ENCODE data around the gene DGKG. TPM values are rescaled to one million over a fixed set of nuclear protein-coding genes. Genes with fewer than 3 reads are reported as not detected.

Gene DGKG
- total RNA-seq, 1 experiment from 2014 or later = 0.04 TPM

DNA sequence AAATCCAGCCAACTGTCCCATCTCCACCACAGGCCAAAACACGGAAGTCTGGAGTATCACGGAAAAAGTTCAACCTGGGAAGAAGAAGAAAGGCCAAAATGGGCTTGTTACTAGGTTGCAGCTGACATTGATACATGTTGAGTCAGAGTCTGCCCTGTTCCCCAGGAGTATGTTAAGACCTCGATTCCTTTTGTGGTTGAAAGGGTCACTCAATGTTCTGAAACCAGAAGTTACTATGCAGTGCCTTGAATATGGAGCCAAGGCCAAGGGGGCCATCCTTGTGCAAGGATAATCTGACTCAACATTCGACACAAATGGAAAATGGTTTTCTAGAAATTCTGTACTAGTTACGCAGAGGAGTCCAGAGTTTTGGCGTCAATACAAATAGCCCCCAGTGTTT, 104.2 kb downstream of the DGKG start:
- Histone ChIP-seq H3K36me3 (ENCODE audit: insufficient read depth, low read length) (no peaks in the 10 kb centered on the region), H3K4me1 (ENCODE audit: low read length) (peaks cover 28% of the 10 kb centered on the region), H3K79me2 (ENCODE audit: low read length) (no peaks in the 10 kb centered on the region), H3K27ac (ENCODE audit: low read length) (no peak overlapping the region), H3K9me3 (ENCODE audit: low read length) (no peaks in the 10 kb centered on the region), H3K4me3 (ENCODE audit: low read length) (no peak overlapping the region), H3K27me3 (ENCODE audit: low read length) (no peaks in the 10 kb centered on the region), H3K9me2 (replicated peaks; ENCODE audit: insufficient read depth, low read length) (no peaks in the 10 kb centered on the region), H4K20me1 (ENCODE audit: insufficient read depth, low read depth, low read length) (no peaks in the 10 kb centered on the region), H3K9ac (ENCODE audit: low read length) (no peak overlapping the region), H3K4me2 (ENCODE audit: low read depth, low read length, poor library complexity, severe bottlenecking) (no peak overlapping the region), H2AFZ (ENCODE audit: low read length) (no peak overlapping the region)
- no peak for DNase-seq

DNA sequence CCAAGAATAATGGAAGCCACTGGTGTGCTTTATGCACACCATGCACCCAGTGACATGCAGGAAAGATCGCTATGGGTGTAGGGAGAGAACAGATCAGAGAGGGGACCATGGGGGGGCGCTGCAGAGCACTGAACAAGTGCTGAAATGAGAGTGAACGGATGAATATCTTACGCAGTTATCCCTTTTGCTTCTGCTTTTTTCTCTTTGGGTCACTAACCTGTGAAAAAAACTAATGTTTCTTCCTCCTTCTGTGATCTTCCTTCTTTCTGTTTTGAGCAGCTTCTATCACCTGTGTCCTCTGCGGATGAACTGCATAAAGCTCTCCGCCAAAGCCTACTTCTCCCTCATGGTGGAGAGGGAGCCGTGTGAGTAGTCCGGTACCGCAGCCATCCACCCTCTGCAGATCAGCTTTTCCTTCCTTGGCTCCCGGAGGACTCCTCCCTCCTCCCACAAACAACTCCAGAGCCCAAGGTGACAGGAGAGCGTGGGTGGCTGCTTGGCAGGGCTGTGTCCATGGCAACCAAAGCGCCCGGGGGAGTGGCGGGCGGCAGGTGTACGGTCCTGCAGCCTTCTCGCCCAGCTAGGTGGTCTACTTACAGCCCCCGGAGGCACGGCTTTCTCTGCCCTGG, 106.2 kb downstream of the DGKG start:
- Histone ChIP-seq H2AFZ (ENCODE audit: low read length) (no peak overlapping the region), H3K27me3 (ENCODE audit: low read length) (no peaks in the 10 kb centered on the region), H3K9me3 (ENCODE audit: low read length) (no peaks in the 10 kb centered on the region), H3K79me2 (ENCODE audit: low read length) (no peaks in the 10 kb centered on the region), H3K27ac (ENCODE audit: low read length) (no peak overlapping the region), H3K4me2 (ENCODE audit: low read depth, low read length, poor library complexity, severe bottlenecking) (peak overlapping the region; percentile 3), H4K20me1 (ENCODE audit: insufficient read depth, low read depth, low read length) (no peaks in the 10 kb centered on the region), H3K4me1 (ENCODE audit: low read length) (peaks cover 33% of the 10 kb centered on the region), H3K9ac (ENCODE audit: low read length) (no peak overlapping the region), H3K4me3 (ENCODE audit: low read length) (no peak overlapping the region), H3K9me2 (replicated peaks; ENCODE audit: insufficient read depth, low read length) (no peaks in the 10 kb centered on the region), H3K36me3 (ENCODE audit: insufficient read depth, low read length) (no peaks in the 10 kb centered on the region)
- peak; percentile 91 for DNase-seq

GRCh38 chr3:186254676-186255650, 107.1 kb downstream of the DGKG start:
- Histone ChIP-seq H2AFZ (ENCODE audit: low read length) (no peak overlapping the region), H3K4me1 (ENCODE audit: low read length) (peaks cover 33% of the 10 kb centered on the region), H3K27me3 (ENCODE audit: low read length) (no peaks in the 10 kb centered on the region), H3K79me2 (ENCODE audit: low read length) (no peaks in the 10 kb centered on the region), H3K4me3 (ENCODE audit: low read length) (no peak overlapping the region), H3K36me3 (ENCODE audit: insufficient read depth, low read length) (no peaks in the 10 kb centered on the region), H3K9me2 (replicated peaks; ENCODE audit: insufficient read depth, low read length) (no peaks in the 10 kb centered on the region), H3K9ac (ENCODE audit: low read length) (no peak overlapping the region), H3K27ac (ENCODE audit: low read length) (no peak overlapping the region), H3K4me2 (ENCODE audit: low read depth, low read length, poor library complexity, severe bottlenecking) (peak overlapping the region; percentile 3), H4K20me1 (ENCODE audit: insufficient read depth, low read depth, low read length) (no peaks in the 10 kb centered on the region), H3K9me3 (ENCODE audit: low read length) (no peaks in the 10 kb centered on the region)
- DNase-seq = peak; percentile 54

DNA sequence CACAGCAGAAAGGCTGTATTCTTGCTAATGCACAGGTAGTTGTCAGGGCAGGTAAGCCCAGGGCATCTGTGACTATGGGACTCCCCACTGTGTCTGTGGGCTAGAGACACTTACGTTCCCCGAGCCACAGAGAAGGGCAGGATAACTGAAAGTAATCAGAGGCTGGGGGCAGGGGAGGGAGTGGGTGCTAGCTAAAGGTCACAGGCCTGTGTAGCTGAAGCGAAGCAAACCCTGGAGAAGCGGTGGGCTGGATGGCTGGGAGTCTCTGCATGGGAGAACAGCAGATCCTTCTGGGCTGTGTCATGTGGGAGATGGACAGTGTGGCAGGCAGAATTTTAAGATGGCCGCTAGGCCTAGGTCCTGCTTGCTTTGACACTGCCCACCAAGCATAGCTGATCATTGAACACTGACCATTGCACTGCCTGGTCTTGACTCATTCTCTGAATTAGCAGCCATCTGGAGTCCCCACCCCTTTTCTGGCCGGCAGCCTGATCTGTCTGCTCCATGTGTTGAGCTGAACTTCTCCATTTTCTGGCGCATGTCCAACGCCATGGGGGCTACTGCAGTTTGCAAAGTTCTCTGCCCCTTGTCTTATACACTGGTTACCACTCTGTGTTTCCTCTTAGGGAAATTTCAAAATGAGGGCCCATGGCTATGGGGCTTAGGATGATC, 110.0 kb downstream of the DGKG start:
- Histone ChIP-seq H4K20me1 (ENCODE audit: insufficient read depth, low read depth, low read length) (no peaks in the 10 kb centered on the region), H3K27ac (ENCODE audit: low read length) (no peak overlapping the region), H3K79me2 (ENCODE audit: low read length) (no peaks in the 10 kb centered on the region), H3K9me2 (replicated peaks; ENCODE audit: insufficient read depth, low read length) (no peaks in the 10 kb centered on the region), H3K36me3 (ENCODE audit: insufficient read depth, low read length) (no peaks in the 10 kb centered on the region), H3K4me1 (ENCODE audit: low read length) (peaks cover 26% of the 10 kb centered on the region), H3K4me3 (ENCODE audit: low read length) (no peak overlapping the region), H2AFZ (ENCODE audit: low read length) (no peak overlapping the region), H3K4me2 (ENCODE audit: low read depth, low read length, poor library complexity, severe bottlenecking) (no peak overlapping the region), H3K27me3 (ENCODE audit: low read length) (no peaks in the 10 kb centered on the region), H3K9ac (ENCODE audit: low read length) (no peak overlapping the region), H3K9me3 (ENCODE audit: low read length) (no peaks in the 10 kb centered on the region)
- DNase-seq = no peak

- DNase-seq = no peak
- H3K27me3 ChIP-seq (ENCODE audit: low read length) = no peaks in the 10 kb centered on the region
- no peaks in the 10 kb centered on the region for H4K20me1 ChIP-seq (ENCODE audit: insufficient read depth, low read depth, low read length)
- no peak overlapping the region for H2AFZ ChIP-seq (ENCODE audit: low read length)
- H3K4me3 ChIP-seq (ENCODE audit: low read length) = no peak overlapping the region
- H3K9ac ChIP-seq (ENCODE audit: low read length) = no peak overlapping the region
- no peak overlapping the region for H3K27ac ChIP-seq (ENCODE audit: low read length)
- peaks cover 10% of the 10 kb centered on the region for H3K4me1 ChIP-seq (ENCODE audit: low read length)
- no peaks in the 10 kb centered on the region for H3K9me2 ChIP-seq (replicated peaks; ENCODE audit: insufficient read depth, low read length)
- no peaks in the 10 kb centered on the region for H3K79me2 ChIP-seq (ENCODE audit: low read length)
- no peak overlapping the region for H3K4me2 ChIP-seq (ENCODE audit: low read depth, low read length, poor library complexity, severe bottlenecking)
- H3K36me3 ChIP-seq (ENCODE audit: insufficient read depth, low read length) = no peaks in the 10 kb centered on the region
- H3K9me3 ChIP-seq (ENCODE audit: low read length) = no peaks in the 10 kb centered on the region
These were observed 113.2 kb downstream of the DGKG start for GRCh38 chr3:186248850-186249249.

- Histone ChIP-seq H3K9me3 (ENCODE audit: low read length) (no peaks in the 10 kb centered on the region), H3K27ac (ENCODE audit: low read length) (no peak overlapping the region), H3K9me2 (replicated peaks; ENCODE audit: insufficient read depth, low read length) (no peaks in the 10 kb centered on the region), H3K79me2 (ENCODE audit: low read length) (no peaks in the 10 kb centered on the region), H3K4me2 (ENCODE audit: low read depth, low read length, poor library complexity, severe bottlenecking) (no peak overlapping the region), H3K4me3 (ENCODE audit: low read length) (no peak overlapping the region), H2AFZ (ENCODE audit: low read length) (no peak overlapping the region), H4K20me1 (ENCODE audit: insufficient read depth, low read depth, low read length) (no peaks in the 10 kb centered on the region), H3K36me3 (ENCODE audit: insufficient read depth, low read length) (no peaks in the 10 kb centered on the region), H3K9ac (ENCODE audit: low read length) (no peak overlapping the region), H3K4me1 (ENCODE audit: low read length) (peaks cover 7% of the 10 kb centered on the region), H3K27me3 (ENCODE audit: low read length) (no peaks in the 10 kb centered on the region)
- no peak for DNase-seq
These were observed 113.9 kb downstream of the DGKG start for GRCh38 chr3:186247821-186248814.

- Histone ChIP-seq H3K27me3 (ENCODE audit: low read length) (no peaks in the 10 kb centered on the region), H4K20me1 (ENCODE audit: insufficient read depth, low read depth, low read length) (no peaks in the 10 kb centered on the region), H3K4me1 (ENCODE audit: low read length) (peaks cover 8% of the 10 kb centered on the region), H3K4me2 (ENCODE audit: low read depth, low read length, poor library complexity, severe bottlenecking) (no peak overlapping the region), H3K4me3 (ENCODE audit: low read length) (no peak overlapping the region), H3K79me2 (ENCODE audit: low read length) (no peaks in the 10 kb centered on the region), H2AFZ (ENCODE audit: low read length) (no peak overlapping the region), H3K9ac (ENCODE audit: low read length) (no peak overlapping the region), H3K9me3 (ENCODE audit: low read length) (no peaks in the 10 kb centered on the region), H3K36me3 (ENCODE audit: insufficient read depth, low read length) (no peaks in the 10 kb centered on the region), H3K9me2 (replicated peaks; ENCODE audit: insufficient read depth, low read length) (no peaks in the 10 kb centered on the region), H3K27ac (ENCODE audit: low read length) (no peak overlapping the region)
- DNase-seq = no peak
These were observed 115.1 kb downstream of the DGKG start for GRCh38 chr3:186246941-186247340.
